Esophagus squamous epithelium (tissue), 5 donors: Measurements from ENCODE around the gene TEX29. TPM values are rescaled to one million over a fixed set of nuclear protein-coding genes. Genes with fewer than 3 reads are reported as not detected.

ENCODE experiments used
- DNase-seq: peaks from one replicate; lab custom pipeline; 2025; lab: John Stamatoyannopoulos, UW
- H3K27ac ChIP-seq, 4 donors: fragments of 200-600 bp; sonication (generic); one replicate each; pipeline ENCODE4 v1.5.1; 2016 to 2019; ENCODE audit warnings: mild to moderate bottlenecking in 1 of 4
- H3K27me3 ChIP-seq, 4 donors: fragments of 200-600 bp; sonication (generic); 1 replicate in 3 of 4; 2 replicates in 1 of 4; pipeline versions ENCODE4 v1.5.1 to v1.6.0; 2017 to 2021; ENCODE audit warnings: antibody characterized with exemption in 1 of 4
- H3K36me3 ChIP-seq, 3 donors: fragments of 200-600 bp; sonication (generic); one replicate each; pipeline ENCODE4 v1.5.1; 2016 to 2019
- H3K4me1 ChIP-seq, 3 donors: fragments of 200-600 bp; sonication (generic); one replicate each; pipeline ENCODE4 v1.5.1; 2017 to 2019
- H3K4me3 ChIP-seq, 4 donors: fragments of 200-600 bp; sonication (generic); 1 replicate in 3 of 4; 2 replicates in 1 of 4; pipeline ENCODE4 v1.5.1; 2016 to 2019; ENCODE audit warnings: mild to moderate bottlenecking in 2 of 4, moderate library complexity in 1 of 4
- H3K9me3 ChIP-seq, 3 donors: fragments of 200-600 bp; sonication (generic); one replicate each; pipeline ENCODE4 v1.5.1; 2016 to 2019
- POLR2A ChIP-seq, 4 donors: fragments of 450-650 bp; IDR thresholded peaks; one replicate each; pipeline ENCODE4 v1.6.1; 2017; ENCODE audit warnings: antibody characterized with exemption in 4 of 4, mild to moderate bottlenecking in 4 of 4, moderate library complexity in 3 of 4
- WGBS, 2 donors: methylation state at CpG; one replicate each; pipeline ENCODE4 v1.1.5; 2018; 5-methylcytosine and 5-hydroxymethylcytosine counted together
- intact Hi-C: fragments of 100-400 bp; cut with DNase I; formaldehyde crosslinking; loops from one replicate; pipeline ENCODE4 v1.15.0; 2022
- total RNA-seq, 4 donors: library from RNA; depleted of rRNA; stranded (reverse); fragments of >200 nt; gene quantifications; one replicate each; pipeline ENCODE4 v1.1.0, GENCODE V29; 2016
- TF ChIP-seq, protein P1 (sequence below), 6 experiments: fragments of 450-650 bp in 4 of 6; fragments of 200-600 bp in 2 of 6; sonication (generic) in 2 of 6; IDR thresholded peaks; one replicate each; pipeline ENCODE4 v1.5.1; 2016 to 2019; ENCODE audit warnings: antibody characterized with exemption in 6 of 6, mild to moderate bottlenecking in 4 of 6, moderate library complexity in 4 of 6
- donor health status: DM: yes; HTN: yes; CAD: no.

The TEX29 gene
- total RNA-seq, 4 donors from 2014 or later = not detected

DNA sequence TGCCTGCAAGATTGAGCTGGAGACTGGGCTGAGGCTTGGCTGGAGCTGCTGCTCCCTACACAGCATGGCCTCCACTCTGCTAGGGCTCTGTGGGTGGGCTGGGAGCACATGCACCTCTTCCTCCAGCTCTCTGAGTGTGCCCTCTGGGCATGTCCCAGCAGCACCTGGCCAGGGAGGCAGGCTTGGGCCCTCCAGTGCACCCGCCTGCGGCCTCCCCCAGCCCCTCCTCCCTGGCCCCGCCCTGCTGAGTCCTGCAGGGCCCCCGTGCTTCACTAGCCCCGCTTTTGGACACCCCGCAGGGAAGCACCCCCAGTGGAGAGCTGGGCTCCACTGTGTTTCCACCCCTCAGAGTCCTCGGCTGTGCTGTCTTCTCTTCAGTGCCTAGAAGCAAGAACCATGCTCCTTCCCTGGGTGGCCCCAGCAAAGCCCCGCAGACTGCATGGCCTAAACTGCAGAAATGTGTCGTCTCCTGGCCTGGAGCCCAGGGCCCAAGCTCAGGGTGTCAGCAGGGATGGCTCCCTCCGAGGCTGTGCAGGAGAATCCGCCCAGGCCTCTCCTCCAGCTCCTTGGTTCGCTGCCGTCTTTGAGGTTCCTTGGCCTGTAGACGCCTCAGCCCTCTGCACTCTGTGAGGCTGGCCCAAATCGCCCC lies 5.0 kb upstream of the TEX29 start:
- Histone ChIP-seq H3K27ac (no peak overlapping the region), H3K4me3 (no peak overlapping the region), H3K9me3 (peaks cover 0 to 11% (median 6%) of the 10 kb centered on the region in 3 donors), H3K27me3 (no peaks in the 10 kb centered on the region), H3K4me1 (no peaks in the 10 kb centered on the region), H3K36me3 (peaks cover 0 to 22% (median 4%) of the 10 kb centered on the region in 3 donors)
- intact Hi-C loops = no loop called here
- TF ChIP-seq, protein P1, sequence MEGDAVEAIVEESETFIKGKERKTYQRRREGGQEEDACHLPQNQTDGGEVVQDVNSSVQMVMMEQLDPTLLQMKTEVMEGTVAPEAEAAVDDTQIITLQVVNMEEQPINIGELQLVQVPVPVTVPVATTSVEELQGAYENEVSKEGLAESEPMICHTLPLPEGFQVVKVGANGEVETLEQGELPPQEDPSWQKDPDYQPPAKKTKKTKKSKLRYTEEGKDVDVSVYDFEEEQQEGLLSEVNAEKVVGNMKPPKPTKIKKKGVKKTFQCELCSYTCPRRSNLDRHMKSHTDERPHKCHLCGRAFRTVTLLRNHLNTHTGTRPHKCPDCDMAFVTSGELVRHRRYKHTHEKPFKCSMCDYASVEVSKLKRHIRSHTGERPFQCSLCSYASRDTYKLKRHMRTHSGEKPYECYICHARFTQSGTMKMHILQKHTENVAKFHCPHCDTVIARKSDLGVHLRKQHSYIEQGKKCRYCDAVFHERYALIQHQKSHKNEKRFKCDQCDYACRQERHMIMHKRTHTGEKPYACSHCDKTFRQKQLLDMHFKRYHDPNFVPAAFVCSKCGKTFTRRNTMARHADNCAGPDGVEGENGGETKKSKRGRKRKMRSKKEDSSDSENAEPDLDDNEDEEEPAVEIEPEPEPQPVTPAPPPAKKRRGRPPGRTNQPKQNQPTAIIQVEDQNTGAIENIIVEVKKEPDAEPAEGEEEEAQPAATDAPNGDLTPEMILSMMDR (IDR thresholded peaks at IDR 0.05) = no peak
- DNase-seq = no peak
- WGBS, 2 donors = 82% methylated on average over 8 of the region's 15 CpGs; no CpG with 5 or more reads in 1 of the 2 donors

DNA sequence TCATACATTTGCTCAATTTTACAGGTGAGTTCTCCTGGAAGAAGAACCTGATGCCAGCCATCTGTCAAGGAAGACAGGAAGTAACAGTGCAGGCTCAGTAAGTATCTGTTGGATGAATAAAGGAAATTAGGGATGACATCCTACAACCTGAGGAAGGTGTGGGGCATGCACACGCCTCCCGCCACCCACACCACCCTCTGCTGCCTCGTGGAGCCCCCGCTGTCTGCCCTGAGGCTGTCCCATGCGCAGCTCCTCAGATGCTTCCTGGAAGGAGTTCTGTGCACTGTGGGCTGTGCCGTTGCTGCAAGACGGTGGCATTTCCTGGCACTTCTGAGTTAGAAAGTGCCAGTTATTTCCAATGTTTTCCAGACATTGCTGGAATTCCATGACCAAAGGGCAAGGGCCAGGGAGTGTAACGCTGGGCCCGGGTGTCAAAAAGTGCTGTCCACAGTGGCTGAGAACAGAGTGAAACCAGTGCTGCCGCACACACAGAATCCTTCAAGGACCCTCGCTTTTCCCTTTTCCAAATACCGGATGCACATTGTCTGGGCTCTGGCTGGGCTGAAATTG lies 4.2 kb upstream of the TEX29 start:
- WGBS, 2 donors = 73 to 91% methylated on average over 6 to 10 of the region's 12 CpGs
- no peaks in the 10 kb centered on the region for H3K4me1 ChIP-seq
- intact Hi-C loops = no loop called here
- H3K27me3 ChIP-seq = no peaks in the 10 kb centered on the region
- DNase-seq = no peak
- peaks cover 0 to 11% (median 6%) of the 10 kb centered on the region in 3 donors for H3K9me3 ChIP-seq
- H3K36me3 ChIP-seq = peaks cover 0 to 20% (median 4%) of the 10 kb centered on the region in 3 donors
- H3K4me3 ChIP-seq = no peak overlapping the region
- no peak for TF ChIP-seq POLR2A (IDR thresholded peaks at IDR 0.05)
- TF ChIP-seq, protein P1 (IDR thresholded peaks at IDR 0.05) = no peak
- no peak overlapping the region for H3K27ac ChIP-seq

DNA sequence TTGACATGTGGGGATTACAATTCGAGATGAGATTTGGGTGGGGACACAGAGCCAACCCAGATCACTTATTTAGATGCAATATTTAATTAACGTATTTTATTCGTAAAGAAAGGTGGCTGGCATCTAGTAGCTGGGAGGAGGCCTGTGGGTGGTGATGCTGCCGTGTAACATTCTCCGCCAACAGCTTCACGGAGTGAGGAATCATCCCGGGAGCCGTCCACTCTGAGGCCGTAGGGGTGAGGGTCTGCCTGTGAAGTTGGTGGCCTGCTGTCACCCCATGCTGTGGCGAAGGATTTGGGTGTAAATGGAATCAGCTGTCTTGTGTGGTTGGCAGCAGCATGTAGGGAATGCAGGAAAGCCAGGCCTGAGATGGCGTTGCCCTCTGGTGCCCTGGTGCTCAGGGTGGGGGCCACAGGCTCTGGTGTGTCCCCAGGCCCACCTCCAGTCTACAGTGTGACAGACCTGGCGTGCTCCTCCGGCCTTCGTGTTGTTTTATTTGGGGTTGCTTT lies 3.3 kb upstream of the TEX29 start:
- WGBS, 2 donors = 94 to 98% methylated on average over 13 to 14 of the region's 14 CpGs
- Histone ChIP-seq H3K9me3 (peaks cover 0 to 11% (median 6%) of the 10 kb centered on the region in 3 donors), H3K4me1 (no peaks in the 10 kb centered on the region), H3K27ac (no peak overlapping the region), H3K4me3 (no peak overlapping the region), H3K36me3 (peaks cover 0 to 15% (median 4%) of the 10 kb centered on the region in 3 donors), H3K27me3 (no peaks in the 10 kb centered on the region)
- DNase-seq = no peak
- intact Hi-C loops = no loop called here
- TF ChIP-seq, protein P1 (IDR thresholded peaks at IDR 0.05) = no peak
- TF ChIP-seq POLR2A (IDR thresholded peaks at IDR 0.05) = no peak

DNA sequence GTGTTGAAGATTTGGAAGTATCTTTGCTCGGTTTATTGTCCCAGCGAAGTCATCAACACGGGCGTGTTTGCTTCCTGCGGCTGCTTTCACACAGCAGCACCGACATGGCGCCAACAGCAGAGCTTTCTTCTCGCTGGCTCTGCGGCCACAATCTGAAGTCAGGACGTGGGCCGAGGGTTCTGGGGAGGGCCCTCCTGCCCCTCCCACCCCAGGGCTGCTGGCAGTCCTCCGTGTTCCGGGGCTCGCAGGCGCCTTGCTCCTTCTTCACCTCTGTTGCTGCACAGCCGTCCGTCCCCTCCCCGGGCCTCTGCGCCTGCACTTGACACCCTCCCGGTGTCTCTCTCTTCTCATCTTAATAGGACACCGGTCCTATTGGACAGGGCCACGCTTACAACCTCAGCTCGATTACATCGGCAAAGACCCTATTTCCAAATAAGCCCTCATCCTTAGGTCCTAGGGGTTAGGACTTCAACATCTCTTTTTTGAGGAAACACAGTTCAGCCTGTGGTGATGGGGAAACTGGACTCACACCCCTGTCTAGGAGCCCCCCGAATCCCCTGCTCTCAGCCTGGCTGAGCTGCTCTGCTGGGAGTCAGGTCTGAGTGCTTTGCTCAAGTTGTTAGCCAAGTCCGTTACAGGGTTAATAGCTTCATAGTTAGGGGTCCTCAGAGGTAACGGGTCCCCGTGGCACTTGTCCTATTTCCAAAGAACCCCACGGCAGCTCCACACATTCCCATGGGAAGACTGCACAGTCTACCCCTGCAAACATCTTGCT lies 2.7 kb upstream of the TEX29 start:
- Histone ChIP-seq H3K36me3 (peaks cover 0 to 10% (median 2%) of the 10 kb centered on the region in 3 donors), H3K27me3 (no peaks in the 10 kb centered on the region), H3K27ac (no peak overlapping the region), H3K9me3 (peaks cover 0 to 6% (median 3%) of the 10 kb centered on the region in 3 donors), H3K4me3 (no peak overlapping the region), H3K4me1 (no peaks in the 10 kb centered on the region)
- TF ChIP-seq, protein P1 (IDR thresholded peaks at IDR 0.05) = no peak
- TF ChIP-seq POLR2A (IDR thresholded peaks at IDR 0.05) = no peak
- intact Hi-C loops = no loop called here
- 90% methylated on average over 21 of the region's 29 CpGs for WGBS, 2 donors
- no peak for DNase-seq
